CD8-positive, alpha-beta memory T cell (primary cell): Measurements from ENCODE around the gene GPC6. TPM values are rescaled to one million over a fixed set of nuclear protein-coding genes. Genes with fewer than 3 reads are reported as not detected.
A peak's percentile ranks its signal among the peaks of the same experiment; 100 is the strongest.

Source experiments
- CTCF ChIA-PET: fragments of 350-600 bp; sonication (Branson Sonifier 250); formaldehyde crosslinking; loops from one replicate; lab custom pipeline; 2021; ENCODE audit warnings: antibody characterized with exemption; lab: Charles Lee
- POLR2A ChIA-PET: fragments of 350-600 bp; sonication (Branson Sonifier 250); formaldehyde crosslinking; loops from one replicate; lab custom pipeline; 2021; ENCODE audit warnings: antibody characterized with exemption; lab: Charles Lee
- DNase-seq, 5 donors: peaks; one replicate each; pipeline versions ENCODE4 v3.0.0 to v3.0.0-alpha.2; 2020 to 2022; ENCODE audit warnings: mixed read lengths in 1 of 5
- H3K27ac ChIP-seq: one replicate; pipeline ENCODE4 v1.7.0; 2013; ENCODE audit warnings: low read depth, mild to moderate bottlenecking, low read length, moderate library complexity
- H3K27me3 ChIP-seq: 2 replicates; pipeline ENCODE4 v1.7.0; 2013; ENCODE audit warnings: low read length, mild to moderate bottlenecking; ENCODE audit not compliant: insufficient read depth, poor library complexity, severe bottlenecking
- H3K36me3 ChIP-seq: 2 replicates; pipeline ENCODE4 v1.7.0; 2013; ENCODE audit warnings: mild to moderate bottlenecking, low read length, moderate library complexity; ENCODE audit not compliant: insufficient read depth
- H3K4me1 ChIP-seq: 2 replicates; pipeline ENCODE4 v1.7.0; 2013; ENCODE audit warnings: mild to moderate bottlenecking, low read length, moderate library complexity; ENCODE audit not compliant: insufficient read depth
- H3K4me3 ChIP-seq: 2 replicates; pipeline ENCODE4 v1.7.0; 2013; ENCODE audit warnings: mild to moderate bottlenecking, low read length
- H3K9me3 ChIP-seq: 2 replicates; pipeline ENCODE4 v1.7.0; 2013; ENCODE audit warnings: mild to moderate bottlenecking, low read length
- H3K27ac Mint-ChIP-seq, 8 donors: one replicate each; pipeline ENCODE4 v1.8.0; 2020 to 2021; ENCODE audit warnings: mixed read lengths in 8 of 8, mild to moderate bottlenecking in 6 of 8, inconsistent platforms in 3 of 8, moderate library complexity in 3 of 8
- H3K27me3 Mint-ChIP-seq, 2 donors: one replicate each; pipeline ENCODE4 v1.8.0; 2020 to 2021; ENCODE audit warnings: mixed read lengths in 2 of 2, mild to moderate bottlenecking in 1 of 2, moderate library complexity in 1 of 2
- H3K36me3 Mint-ChIP-seq, 3 donors: one replicate each; pipeline ENCODE4 v1.8.0; 2020 to 2021; ENCODE audit warnings: mixed read lengths in 3 of 3, inconsistent platforms in 1 of 3, mild to moderate bottlenecking in 1 of 3
- H3K4me1 Mint-ChIP-seq, 3 donors: one replicate each; pipeline ENCODE4 v1.8.0; 2020 to 2021; ENCODE audit warnings: mixed read lengths in 3 of 3, inconsistent platforms in 1 of 3, mild to moderate bottlenecking in 1 of 3
- H3K4me3 Mint-ChIP-seq, 7 donors: one replicate each; pipeline ENCODE4 v1.8.0; 2020 to 2021; ENCODE audit warnings: mixed read lengths in 7 of 7, mild to moderate bottlenecking in 6 of 7, moderate library complexity in 4 of 7, inconsistent platforms in 2 of 7
- H3K9me3 Mint-ChIP-seq, 5 donors: one replicate each; pipeline ENCODE4 v1.8.0; 2020 to 2022; ENCODE audit warnings: mixed read lengths in 5 of 5, mild to moderate bottlenecking in 3 of 5, moderate library complexity in 2 of 5, inconsistent platforms in 1 of 5
- polyA plus RNA-seq: library from polyadenylated mRNA; unstranded; fragments of 300-500 nt; fragmentation: Illumina TruSeq; gene quantifications from one replicate; pipeline ENCODE4 v1.2.3, GENCODE V29; 2021
- total RNA-seq, 2 experiments: library from RNA; stranded (reverse); gene quantifications; one replicate each; pipeline ENCODE4 v1.2.3, GENCODE V29; 2021

GPC6 gene
- total and polyA plus RNA-seq, 3 experiments from 2014 or later = not detected

GRCh38 chr13:93522501-93522900 lies 295.9 kb downstream of the GPC6 start:
- no peak overlapping the region for H3K4me3 Mint-ChIP-seq
- ChIA-PET POLR2A (no interaction called here), CTCF (no interaction called here)
- H3K27ac Mint-ChIP-seq = no peak overlapping the region
- Histone ChIP-seq H3K27me3 (no peaks in the 10 kb centered on the region), H3K27ac (no peak overlapping the region), H3K9me3 (no peaks in the 10 kb centered on the region), H3K4me3 (no peak overlapping the region), H3K36me3 (no peaks in the 10 kb centered on the region), H3K4me1 (no peaks in the 10 kb centered on the region)
- no peaks in the 10 kb centered on the region for H3K9me3 Mint-ChIP-seq
- H3K36me3 Mint-ChIP-seq = no peaks in the 10 kb centered on the region
- H3K27me3 Mint-ChIP-seq = no peaks in the 10 kb centered on the region
- no peak for DNase-seq
- H3K4me1 Mint-ChIP-seq = no peaks in the 10 kb centered on the region

GRCh38 chr13:93525087-93525486 lies 298.5 kb downstream of the GPC6 start:
- ChIA-PET POLR2A (no interaction called here), CTCF (no interaction called here)
- Mint-ChIP-seq H3K4me1 (no peaks in the 10 kb centered on the region), H3K36me3 (no peaks in the 10 kb centered on the region), H3K27ac (no peak overlapping the region), H3K9me3 (no peaks in the 10 kb centered on the region), H3K27me3 (no peaks in the 10 kb centered on the region), H3K4me3 (no peak overlapping the region)
- Histone ChIP-seq H3K4me3 (no peak overlapping the region), H3K4me1 (no peaks in the 10 kb centered on the region), H3K36me3 (no peaks in the 10 kb centered on the region), H3K27ac (no peak overlapping the region), H3K9me3 (no peaks in the 10 kb centered on the region), H3K27me3 (no peaks in the 10 kb centered on the region)
- DNase-seq = no peak

- H3K9me3 ChIP-seq = no peaks in the 10 kb centered on the region
- ChIA-PET CTCF (no interaction called here), POLR2A (no interaction called here)
- H3K27ac Mint-ChIP-seq = peak overlapping the region in 1 of 8 donors; percentile 17
- DNase-seq = no peak
- no peaks in the 10 kb centered on the region for H3K9me3 Mint-ChIP-seq
- no peaks in the 10 kb centered on the region for H3K27me3 Mint-ChIP-seq
- H3K4me3 Mint-ChIP-seq = no peak overlapping the region
- no peaks in the 10 kb centered on the region for H3K36me3 ChIP-seq
- H3K4me1 Mint-ChIP-seq = no peaks in the 10 kb centered on the region
- H3K27ac ChIP-seq = no peak overlapping the region
- no peak overlapping the region for H3K4me3 ChIP-seq
- H3K36me3 Mint-ChIP-seq = no peaks in the 10 kb centered on the region
- H3K4me1 ChIP-seq = no peaks in the 10 kb centered on the region
- H3K27me3 ChIP-seq = no peaks in the 10 kb centered on the region
Observed at GRCh38 chr13:93527748-93528297, 301.2 kb downstream of the GPC6 start.

GRCh38 chr13:93529961-93530360 lies 303.4 kb downstream of the GPC6 start:
- no peak for DNase-seq
- Mint-ChIP-seq H3K27me3 (no peaks in the 10 kb centered on the region), H3K27ac (no peak overlapping the region), H3K4me1 (no peaks in the 10 kb centered on the region), H3K4me3 (no peak overlapping the region), H3K36me3 (no peaks in the 10 kb centered on the region), H3K9me3 (no peaks in the 10 kb centered on the region)
- H3K4me1 ChIP-seq = no peaks in the 10 kb centered on the region
- H3K27me3 ChIP-seq = no peaks in the 10 kb centered on the region
- H3K36me3 ChIP-seq = no peaks in the 10 kb centered on the region
- no peak overlapping the region for H3K27ac ChIP-seq
- ChIA-PET CTCF (no interaction called here), POLR2A (no interaction called here)
- no peak overlapping the region for H3K4me3 ChIP-seq
- H3K9me3 ChIP-seq = no peaks in the 10 kb centered on the region

DNA sequence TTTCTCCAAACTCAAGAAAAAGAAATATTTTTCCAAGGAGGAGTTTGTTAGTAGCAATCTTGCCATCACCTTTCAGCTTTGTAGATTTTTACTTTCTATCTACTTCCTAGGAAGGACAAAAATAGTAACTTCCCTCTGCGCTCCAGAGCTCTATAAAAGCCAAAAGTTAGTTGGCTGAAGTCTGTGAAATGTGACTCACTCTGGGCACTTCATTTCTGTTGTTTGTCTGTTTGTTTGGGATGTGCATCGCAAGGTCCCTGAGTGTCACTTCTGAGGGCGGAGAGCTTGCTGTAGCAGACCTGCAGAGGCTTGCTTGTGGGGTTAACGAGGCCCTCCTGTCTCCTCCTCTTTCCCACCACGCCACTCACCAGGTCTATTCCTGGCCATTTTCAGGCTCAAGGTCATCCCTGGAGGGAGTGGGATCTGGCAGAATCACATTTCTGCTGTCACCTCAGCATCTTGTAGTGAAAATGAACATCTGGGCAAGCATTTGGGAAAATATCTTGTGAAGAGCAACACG lies 307.6 kb downstream of the GPC6 start:
- no peak overlapping the region for H3K27ac ChIP-seq
- H3K27me3 ChIP-seq = no peaks in the 10 kb centered on the region
- H3K4me1 ChIP-seq = no peaks in the 10 kb centered on the region
- H3K4me3 Mint-ChIP-seq = no peak overlapping the region
- ChIA-PET POLR2A (no interaction called here), CTCF (no interaction called here)
- no peak overlapping the region for H3K4me3 ChIP-seq
- H3K27ac Mint-ChIP-seq = no peak overlapping the region
- DNase-seq = no peak
- no peaks in the 10 kb centered on the region for H3K4me1 Mint-ChIP-seq
- H3K27me3 Mint-ChIP-seq = no peaks in the 10 kb centered on the region
- H3K36me3 Mint-ChIP-seq = no peaks in the 10 kb centered on the region
- H3K9me3 Mint-ChIP-seq = peaks cover 0 to 4% (median 0%) of the 10 kb centered on the region in 5 donors
- H3K9me3 ChIP-seq = no peaks in the 10 kb centered on the region
- H3K36me3 ChIP-seq = no peaks in the 10 kb centered on the region

GRCh38 chr13:93535251-93535650 lies 308.6 kb downstream of the GPC6 start:
- Mint-ChIP-seq H3K4me3 (no peak overlapping the region), H3K36me3 (no peaks in the 10 kb centered on the region), H3K27me3 (no peaks in the 10 kb centered on the region), H3K27ac (no peak overlapping the region), H3K4me1 (no peaks in the 10 kb centered on the region), H3K9me3 (peaks cover 0 to 5% (median 0%) of the 10 kb centered on the region in 5 donors)
- H3K36me3 ChIP-seq = no peaks in the 10 kb centered on the region
- no peak for DNase-seq
- H3K4me1 ChIP-seq = no peaks in the 10 kb centered on the region
- H3K27ac ChIP-seq = no peak overlapping the region
- H3K9me3 ChIP-seq = no peaks in the 10 kb centered on the region
- CTCF ChIA-PET = no interaction called here
- H3K4me3 ChIP-seq = no peak overlapping the region
- H3K27me3 ChIP-seq = no peaks in the 10 kb centered on the region
- POLR2A ChIA-PET = no interaction called here

DNA sequence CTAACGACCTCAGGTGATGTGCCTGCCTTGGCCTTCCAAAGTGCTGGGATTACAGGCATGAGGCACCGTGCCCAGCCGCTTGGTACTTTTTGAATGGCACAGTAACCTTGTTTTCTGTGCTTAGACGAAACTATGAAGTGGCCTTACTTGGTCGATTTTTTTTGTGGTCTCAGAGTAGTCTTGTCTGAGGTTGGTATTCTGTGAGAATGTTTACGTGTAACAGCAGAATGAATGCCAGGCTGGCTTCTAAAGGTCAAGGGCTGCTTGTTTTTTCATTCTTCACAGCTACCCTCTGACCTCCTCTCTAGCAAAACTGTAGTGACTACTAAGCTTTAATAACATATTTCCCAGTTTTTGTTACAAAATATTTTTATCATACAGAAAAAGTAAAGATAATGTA lies 313.3 kb downstream of the GPC6 start:
- POLR2A ChIA-PET = no interaction called here
- H3K4me1 Mint-ChIP-seq = no peaks in the 10 kb centered on the region
- Histone ChIP-seq H3K9me3 (no peaks in the 10 kb centered on the region), H3K4me1 (no peaks in the 10 kb centered on the region), H3K27ac (no peak overlapping the region), H3K36me3 (no peaks in the 10 kb centered on the region), H3K4me3 (no peak overlapping the region), H3K27me3 (no peaks in the 10 kb centered on the region)
- no peaks in the 10 kb centered on the region for H3K27me3 Mint-ChIP-seq
- no peak overlapping the region for H3K4me3 Mint-ChIP-seq
- CTCF ChIA-PET = no interaction called here
- H3K36me3 Mint-ChIP-seq = no peaks in the 10 kb centered on the region
- H3K9me3 Mint-ChIP-seq = peaks cover 0 to 9% (median 2%) of the 10 kb centered on the region in 5 donors
- no peak overlapping the region for H3K27ac Mint-ChIP-seq
- no peak for DNase-seq

GRCh38 chr13:93547886-93548285 lies 321.3 kb downstream of the GPC6 start:
- Histone ChIP-seq H3K9me3 (no peaks in the 10 kb centered on the region), H3K27me3 (no peaks in the 10 kb centered on the region), H3K4me3 (no peak overlapping the region), H3K27ac (no peak overlapping the region), H3K36me3 (no peaks in the 10 kb centered on the region), H3K4me1 (no peaks in the 10 kb centered on the region)
- peaks cover 0 to 3% (median 0%) of the 10 kb centered on the region in 5 donors for H3K9me3 Mint-ChIP-seq
- H3K27me3 Mint-ChIP-seq = peaks cover 0 to 4% of the 10 kb centered on the region in 2 donors
- H3K27ac Mint-ChIP-seq = no peak overlapping the region
- H3K4me3 Mint-ChIP-seq = no peak overlapping the region
- DNase-seq = no peak
- H3K4me1 Mint-ChIP-seq = no peaks in the 10 kb centered on the region
- H3K36me3 Mint-ChIP-seq = no peaks in the 10 kb centered on the region
- POLR2A ChIA-PET = no interaction called here
- CTCF ChIA-PET = no interaction called here
